Measurements from ENCODE around the gene SPACA6.

DNA sequence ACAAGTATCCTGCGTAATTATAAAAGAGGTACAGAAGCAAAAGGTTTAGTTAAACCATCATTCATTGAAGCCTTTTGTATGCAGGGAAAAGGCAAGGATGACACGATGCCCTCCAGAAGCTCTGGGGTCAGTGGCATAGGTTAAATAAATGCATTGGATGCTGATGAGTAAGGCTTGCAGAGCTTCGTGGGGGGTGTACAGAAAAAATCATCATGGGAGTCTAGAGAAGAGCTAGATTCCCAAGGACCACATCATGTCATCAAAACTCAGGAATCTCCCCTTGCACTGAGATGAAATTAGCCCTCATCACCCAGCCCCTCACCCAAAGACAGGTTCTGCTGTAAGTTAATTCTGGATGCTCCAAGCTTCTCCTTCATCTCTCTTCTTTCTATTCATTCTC is 50.3 kb downstream of the SPACA6 start:
- TF ChIP-seq POLR2A (IDR thresholded peaks at IDR 0.05) (no peak), POLR2AphosphoS5 (IDR thresholded peaks at IDR 0.05) (no peak), EP300 (IDR thresholded peaks at IDR 0.05) (no peak)
- TF ChIP-seq, protein P1, sequence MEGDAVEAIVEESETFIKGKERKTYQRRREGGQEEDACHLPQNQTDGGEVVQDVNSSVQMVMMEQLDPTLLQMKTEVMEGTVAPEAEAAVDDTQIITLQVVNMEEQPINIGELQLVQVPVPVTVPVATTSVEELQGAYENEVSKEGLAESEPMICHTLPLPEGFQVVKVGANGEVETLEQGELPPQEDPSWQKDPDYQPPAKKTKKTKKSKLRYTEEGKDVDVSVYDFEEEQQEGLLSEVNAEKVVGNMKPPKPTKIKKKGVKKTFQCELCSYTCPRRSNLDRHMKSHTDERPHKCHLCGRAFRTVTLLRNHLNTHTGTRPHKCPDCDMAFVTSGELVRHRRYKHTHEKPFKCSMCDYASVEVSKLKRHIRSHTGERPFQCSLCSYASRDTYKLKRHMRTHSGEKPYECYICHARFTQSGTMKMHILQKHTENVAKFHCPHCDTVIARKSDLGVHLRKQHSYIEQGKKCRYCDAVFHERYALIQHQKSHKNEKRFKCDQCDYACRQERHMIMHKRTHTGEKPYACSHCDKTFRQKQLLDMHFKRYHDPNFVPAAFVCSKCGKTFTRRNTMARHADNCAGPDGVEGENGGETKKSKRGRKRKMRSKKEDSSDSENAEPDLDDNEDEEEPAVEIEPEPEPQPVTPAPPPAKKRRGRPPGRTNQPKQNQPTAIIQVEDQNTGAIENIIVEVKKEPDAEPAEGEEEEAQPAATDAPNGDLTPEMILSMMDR (IDR thresholded peaks at IDR 0.05) = no peak

Data from stomach (tissue), 4 donors.